Neural progenitor cell (in vitro differentiated cells): Measurements from ENCODE around the gene OSM. TPM values are rescaled to one million over a fixed set of nuclear protein-coding genes. Genes with fewer than 3 reads are reported as not detected.

Experiments used
- DNase-seq: peaks from one replicate; pipeline ENCODE4 v3.0.0-alpha.2; 2016; ENCODE audit warnings: low spot score
- H2AFZ ChIP-seq: fragments of 200-600 bp; sonication (generic); replicated peaks from 2 replicates; pipeline ENCODE4 v1.6.1; 2016; ENCODE audit warnings: antibody characterized with exemption
- H3F3A ChIP-seq: fragments of 200-600 bp; sonication (generic); 2 replicates; pipeline ENCODE4 v1.6.1; 2016; ENCODE audit warnings: antibody characterized with exemption, low read depth
- H3K27ac ChIP-seq: fragments of 200-600 bp; sonication (generic); 2 replicates; pipeline ENCODE4 v1.5.1; 2016; ENCODE audit warnings: mild to moderate bottlenecking
- H3K27me3 ChIP-seq: fragments of 200-600 bp; sonication (generic); 2 replicates; pipeline ENCODE4 v1.6.1; 2016; ENCODE audit warnings: mild to moderate bottlenecking, moderate library complexity
- H3K36me3 ChIP-seq: fragments of 200-600 bp; sonication (generic); 2 replicates; pipeline ENCODE4 v1.5.1; 2016
- H3K4me1 ChIP-seq: fragments of 200-600 bp; sonication (generic); 2 replicates; pipeline ENCODE4 v1.6.1; 2016; ENCODE audit warnings: mixed run types
- H3K4me2 ChIP-seq: fragments of 200-600 bp; sonication (generic); 2 replicates; pipeline ENCODE4 v1.6.1; 2016
- H3K4me3 ChIP-seq: fragments of 200-600 bp; sonication (generic); 2 replicates; pipeline ENCODE4 v1.5.1; 2016
- H3K79me2 ChIP-seq: fragments of 200-600 bp; sonication (generic); 2 replicates; pipeline ENCODE4 v1.6.1; 2016; ENCODE audit warnings: low read depth
- H3K9ac ChIP-seq: fragments of 200-600 bp; sonication (generic); 2 replicates; pipeline ENCODE4 v1.6.1; 2016
- H3K9me3 ChIP-seq: fragments of 200-600 bp; sonication (generic); 2 replicates; pipeline ENCODE4 v1.5.1; 2016; ENCODE audit warnings: low read depth
- H4K20me1 ChIP-seq: fragments of 200-600 bp; sonication (generic); 2 replicates; pipeline ENCODE4 v1.6.1; 2016; ENCODE audit warnings: low read depth
- H3K27ac Mint-ChIP-seq: 3 replicates; pipeline ENCODE4 v1.8.0; 2021; ENCODE audit warnings: mixed read lengths
- H3K27me3 Mint-ChIP-seq: 2 replicates; pipeline ENCODE4 v1.8.0; 2022; ENCODE audit warnings: low read depth, mild to moderate bottlenecking, inconsistent platforms, moderate library complexity, mixed read lengths; ENCODE audit not compliant: insufficient read depth
- H3K36me3 Mint-ChIP-seq: 3 replicates; pipeline ENCODE4 v1.8.0; 2021; ENCODE audit warnings: mixed read lengths
- H3K4me1 Mint-ChIP-seq: 3 replicates; pipeline ENCODE4 v1.8.0; 2021; ENCODE audit warnings: mixed read lengths
- H3K4me3 Mint-ChIP-seq: 3 replicates; pipeline ENCODE4 v1.8.0; 2021; ENCODE audit warnings: mild to moderate bottlenecking, moderate library complexity, mixed read lengths
- H3K9me3 Mint-ChIP-seq: 3 replicates; pipeline ENCODE4 v1.8.0; 2020; ENCODE audit warnings: mixed read lengths
- CTCF ChIP-seq: fragments of 200-600 bp; sonication (generic); IDR thresholded peaks from 2 replicates; pipeline ENCODE4 v1.5.1; 2017; ENCODE audit warnings: antibody characterized with exemption, mild to moderate bottlenecking
- EZH2 ChIP-seq: fragments of 200-600 bp; sonication (generic); IDR thresholded peaks from 2 replicates; pipeline ENCODE4 v1.6.1; 2017; ENCODE audit warnings: antibody characterized with exemption, mild to moderate bottlenecking, moderate library complexity
- EZH2phosphoT487 ChIP-seq: fragments of 200-600 bp; sonication (generic); IDR thresholded peaks from 2 replicates; pipeline ENCODE4 v1.6.1; 2017; ENCODE audit warnings: antibody characterized with exemption
- total RNA-seq: library from RNA; depleted of rRNA; stranded (reverse); fragments of >200 nt; gene quantifications from 2 replicates; pipeline ENCODE4 v1.2.3, GENCODE V29; 2015; ENCODE audit warnings: low replicate concordance

OSM gene
- total RNA-seq, 1 donor from 2014 or later, result not detected

DNA sequence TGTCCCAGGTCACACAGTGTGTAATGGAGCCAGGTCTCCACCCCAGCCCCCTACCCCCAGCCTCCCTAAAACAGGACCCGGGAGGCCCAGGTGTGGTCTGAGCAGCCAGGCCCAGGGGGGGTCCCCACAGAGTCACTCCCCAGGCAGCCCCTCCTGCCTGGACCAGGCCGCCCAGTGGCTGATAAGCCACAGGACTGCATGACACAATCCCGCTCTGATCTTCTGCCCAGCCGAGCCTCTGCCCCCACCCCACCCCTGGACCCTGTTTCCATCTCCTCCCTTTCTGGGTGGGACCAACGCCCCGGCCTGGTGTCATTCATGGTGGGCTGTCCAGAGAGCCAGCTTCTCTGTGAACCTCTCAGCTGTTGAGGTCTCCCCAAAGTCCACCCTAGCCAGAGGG lies 12.3 kb downstream of the OSM start:
- Mint-ChIP-seq H3K4me1 (peaks cover 37% of the 10 kb centered on the region), H3K27ac (no peak overlapping the region), H3K9me3 (no peaks in the 10 kb centered on the region), H3K27me3 (peaks cover 15% of the 10 kb centered on the region), H3K36me3 (no peaks in the 10 kb centered on the region), H3K4me3 (no peak overlapping the region)
- H3K9ac ChIP-seq, result no peak overlapping the region
- no peaks in the 10 kb centered on the region for H3K27me3 ChIP-seq
- no peaks in the 10 kb centered on the region for H3K36me3 ChIP-seq
- peaks cover 6% of the 10 kb centered on the region for H3K4me1 ChIP-seq
- no peaks in the 10 kb centered on the region for H3K9me3 ChIP-seq
- no peak overlapping the region for H2AFZ ChIP-seq
- TF ChIP-seq CTCF, result no peak
- TF ChIP-seq EZH2phosphoT487, result no peak
- no peak for TF ChIP-seq EZH2
- no peak for DNase-seq
- H4K20me1 ChIP-seq, result no peaks in the 10 kb centered on the region
- H3K27ac ChIP-seq, result no peak overlapping the region
- no peak overlapping the region for H3K4me3 ChIP-seq
- no peak overlapping the region for H3K4me2 ChIP-seq
- H3K79me2 ChIP-seq, result no peaks in the 10 kb centered on the region
- peaks cover 7% of the 10 kb centered on the region for H3F3A ChIP-seq

GRCh38 chr22:30253205-30253852 lies 13.3 kb downstream of the OSM start:
- Histone ChIP-seq H3K4me1 (peaks cover 12% of the 10 kb centered on the region), H2AFZ (no peak overlapping the region), H3K79me2 (no peaks in the 10 kb centered on the region), H3K4me3 (no peak overlapping the region), H4K20me1 (no peaks in the 10 kb centered on the region), H3F3A (peaks cover 7% of the 10 kb centered on the region), H3K9me3 (no peaks in the 10 kb centered on the region), H3K27ac (no peak overlapping the region), H3K36me3 (no peaks in the 10 kb centered on the region), H3K27me3 (no peaks in the 10 kb centered on the region), H3K9ac (no peak overlapping the region), H3K4me2 (no peak overlapping the region)
- Mint-ChIP-seq H3K4me1 (peaks cover 39% of the 10 kb centered on the region), H3K9me3 (no peaks in the 10 kb centered on the region), H3K27me3 (peaks cover 17% of the 10 kb centered on the region), H3K4me3 (no peak overlapping the region), H3K36me3 (no peaks in the 10 kb centered on the region), H3K27ac (peak overlapping the region; percentile 91)
- TF ChIP-seq EZH2, result no peak
- DNase-seq, result no peak

DNA sequence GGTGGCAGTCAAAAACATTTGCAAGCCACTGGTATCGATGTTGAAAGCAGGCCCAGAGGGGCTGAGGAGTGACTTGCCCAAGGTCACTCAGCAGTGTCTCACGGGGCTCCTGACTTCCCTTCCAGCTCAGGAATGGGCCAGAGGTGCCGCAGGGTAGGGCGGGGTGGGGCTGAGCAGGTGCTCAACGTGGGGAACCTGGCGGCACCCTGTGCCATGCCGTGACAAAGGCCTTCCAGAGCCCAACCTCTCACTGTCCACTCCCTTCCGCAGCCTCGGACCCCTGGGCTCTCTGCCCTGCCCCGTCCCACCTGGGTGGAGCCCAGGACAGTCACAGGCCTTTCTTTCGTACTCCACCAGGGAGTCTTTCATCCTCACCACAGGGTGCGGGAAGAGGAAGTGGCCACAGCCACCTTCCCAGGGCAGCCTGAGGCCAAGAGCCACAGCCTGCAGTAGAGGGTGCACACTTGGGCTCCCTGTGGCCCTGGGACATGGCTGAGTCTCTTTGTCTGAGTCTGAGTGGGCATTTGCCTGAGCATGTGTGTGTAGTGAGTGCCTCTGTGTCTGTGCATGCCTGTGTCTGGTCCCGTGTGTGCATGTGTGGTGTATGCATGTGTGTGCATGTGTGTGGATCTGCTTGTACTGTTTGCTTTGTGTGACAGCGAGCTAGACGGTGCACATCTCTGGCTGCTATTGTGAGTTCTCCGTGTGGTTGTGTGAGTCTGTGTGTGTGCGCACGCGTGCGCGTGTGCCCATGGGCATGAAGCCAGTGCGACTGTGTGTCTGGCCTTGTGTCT lies 14.0 kb downstream of the OSM start:
- Mint-ChIP-seq H3K27me3 (peaks cover 15% of the 10 kb centered on the region), H3K36me3 (no peaks in the 10 kb centered on the region), H3K4me3 (peak overlapping the region; percentile 57), H3K27ac (peak overlapping the region; percentile 91), H3K4me1 (peaks cover 38% of the 10 kb centered on the region), H3K9me3 (no peaks in the 10 kb centered on the region)
- no peaks in the 10 kb centered on the region for H3K9me3 ChIP-seq
- H3K9ac ChIP-seq, result no peak overlapping the region
- no peak overlapping the region for H3K27ac ChIP-seq
- no peak for DNase-seq
- no peaks in the 10 kb centered on the region for H3K36me3 ChIP-seq
- H3K4me2 ChIP-seq, result no peak overlapping the region
- no peak overlapping the region for H2AFZ ChIP-seq
- TF ChIP-seq EZH2, result no peak
- TF ChIP-seq CTCF, result no peak
- no peak for TF ChIP-seq EZH2phosphoT487
- no peaks in the 10 kb centered on the region for H3K79me2 ChIP-seq
- H3F3A ChIP-seq, result peaks cover 7% of the 10 kb centered on the region
- H3K27me3 ChIP-seq, result peaks cover 4% of the 10 kb centered on the region
- H3K4me3 ChIP-seq, result no peak overlapping the region
- no peaks in the 10 kb centered on the region for H4K20me1 ChIP-seq
- peaks cover 7% of the 10 kb centered on the region for H3K4me1 ChIP-seq

DNA sequence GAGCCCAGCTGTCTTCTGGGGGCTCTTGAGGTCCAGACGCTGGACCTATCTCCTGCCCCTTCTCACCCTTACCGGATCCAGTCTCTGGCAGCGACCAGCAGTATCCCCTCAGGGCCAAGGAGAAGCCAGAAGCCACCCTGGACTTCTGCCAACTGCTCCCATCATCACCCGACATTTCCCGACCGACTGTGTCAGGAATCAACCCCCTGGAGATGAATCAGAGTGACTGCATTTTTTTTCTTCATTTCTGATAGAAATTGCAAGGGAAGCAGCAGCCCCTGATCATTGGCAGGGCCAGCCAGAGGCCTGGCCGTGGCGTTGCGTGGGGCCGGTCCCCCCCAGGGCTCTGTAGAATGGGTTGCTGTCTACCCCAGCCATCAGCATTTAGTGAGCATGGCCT lies 14.9 kb downstream of the OSM start:
- Histone ChIP-seq H3K4me1 (peaks cover 7% of the 10 kb centered on the region), H3K9me3 (no peaks in the 10 kb centered on the region), H2AFZ (no peak overlapping the region), H3K79me2 (no peaks in the 10 kb centered on the region), H4K20me1 (no peaks in the 10 kb centered on the region), H3K36me3 (no peaks in the 10 kb centered on the region), H3K4me2 (no peak overlapping the region), H3F3A (peaks cover 3% of the 10 kb centered on the region), H3K27me3 (peaks cover 13% of the 10 kb centered on the region), H3K9ac (no peak overlapping the region), H3K27ac (no peak overlapping the region), H3K4me3 (no peak overlapping the region)
- H3K4me3 Mint-ChIP-seq, result no peak overlapping the region
- no peak for DNase-seq
- H3K27me3 Mint-ChIP-seq, result peaks cover 21% of the 10 kb centered on the region
- H3K36me3 Mint-ChIP-seq, result no peaks in the 10 kb centered on the region
- TF ChIP-seq EZH2phosphoT487 (no peak), EZH2 (no peak), CTCF (no peak)
- H3K4me1 Mint-ChIP-seq, result peaks cover 39% of the 10 kb centered on the region
- H3K27ac Mint-ChIP-seq, result no peak overlapping the region
- no peaks in the 10 kb centered on the region for H3K9me3 Mint-ChIP-seq
